Astrocyte (in vitro differentiated cells and primary cell): Measurements from ENCODE around the gene TSPEAR. TPM values are rescaled to one million over a fixed set of nuclear protein-coding genes. Genes with fewer than 3 reads are reported as not detected.
A peak's percentile ranks its signal among the peaks of the same experiment; 100 is the strongest.

ENCODE experiments used
- DNase-seq: peaks from one replicate; pipeline ENCODE4 v3.0.0-alpha.2; 2010; ENCODE audit warnings: low read depth
- FAIRE-seq: peaks from 2 replicates; lab custom pipeline; 2011; peaks lifted over from hg19 to GRCh38; lab: Jason Lieb, UNC
- H2AFZ ChIP-seq: 2 replicates; pipeline ENCODE4 v1.6.0; 2012; ENCODE audit warnings: low read depth, low read length, inconsistent platforms
- H3K27ac ChIP-seq: 2 replicates; pipeline ENCODE4 v1.5.1; 2011; ENCODE audit warnings: low read depth, low read length, inconsistent platforms
- H3K27me3 ChIP-seq: 2 replicates; pipeline ENCODE4 v1.6.0; 2011; ENCODE audit warnings: low read length, inconsistent platforms; ENCODE audit not compliant: insufficient read depth
- H3K36me3 ChIP-seq: 2 replicates; pipeline ENCODE4 v1.5.1; 2011; ENCODE audit warnings: low read length, inconsistent platforms; ENCODE audit not compliant: insufficient read depth
- H3K4me1 ChIP-seq: 2 replicates; pipeline ENCODE4 v1.5.1; 2011; ENCODE audit warnings: low read length, inconsistent platforms; ENCODE audit not compliant: insufficient read depth
- H3K4me2 ChIP-seq: 2 replicates; pipeline ENCODE4 v1.6.0; 2012; ENCODE audit warnings: low read length, inconsistent platforms
- H3K4me3 ChIP-seq: 2 replicates; pipeline ENCODE4 v1.5.1; 2011; ENCODE audit warnings: low read depth, mild to moderate bottlenecking, low read length, inconsistent platforms; ENCODE audit not compliant: insufficient read depth
- H3K79me2 ChIP-seq: 2 replicates; pipeline ENCODE4 v1.6.0; 2012; ENCODE audit warnings: mild to moderate bottlenecking, low read length, inconsistent platforms; ENCODE audit not compliant: insufficient read depth
- H3K9ac ChIP-seq: 2 replicates; pipeline ENCODE4 v1.6.0; 2012; ENCODE audit warnings: mild to moderate bottlenecking, low read length, inconsistent platforms
- H3K9me3 ChIP-seq: 2 replicates; pipeline ENCODE4 v1.5.1; 2012; ENCODE audit warnings: low read depth, mild to moderate bottlenecking, low read length, inconsistent platforms; ENCODE audit not compliant: insufficient read depth
- H4K20me1 ChIP-seq: 2 replicates; pipeline ENCODE4 v1.6.0; 2012; ENCODE audit warnings: low read length, inconsistent platforms; ENCODE audit not compliant: insufficient read depth
- H3K27ac Mint-ChIP-seq: one replicate; pipeline ENCODE4 v1.8.0; 2021; ENCODE audit warnings: mild to moderate bottlenecking, mixed read lengths; ENCODE audit not compliant: unreplicated experiment
- H3K27me3 Mint-ChIP-seq: one replicate; pipeline ENCODE4 v1.8.0; 2021; ENCODE audit warnings: low read depth, mixed read lengths; ENCODE audit not compliant: unreplicated experiment
- H3K36me3 Mint-ChIP-seq: one replicate; pipeline ENCODE4 v1.8.0; 2021; ENCODE audit warnings: low read depth, mixed read lengths; ENCODE audit not compliant: unreplicated experiment
- H3K4me1 Mint-ChIP-seq: one replicate; pipeline ENCODE4 v1.8.0; 2021; ENCODE audit warnings: low read depth, mixed read lengths; ENCODE audit not compliant: unreplicated experiment
- H3K4me3 Mint-ChIP-seq: one replicate; pipeline ENCODE4 v1.8.0; 2021; ENCODE audit warnings: mild to moderate bottlenecking, moderate library complexity, mixed read lengths; ENCODE audit not compliant: unreplicated experiment
- H3K9me3 Mint-ChIP-seq: one replicate; pipeline ENCODE4 v1.8.0; 2021; ENCODE audit warnings: mild to moderate bottlenecking, mixed read lengths; ENCODE audit not compliant: unreplicated experiment
- EZH2 ChIP-seq: IDR thresholded peaks from 2 replicates; pipeline ENCODE4 v1.6.1; 2012; ENCODE audit warnings: mild to moderate bottlenecking, low read length, inconsistent platforms; ENCODE audit not compliant: insufficient read depth
- total RNA-seq: library from RNA; stranded (reverse); gene quantifications from 2 replicates; pipeline ENCODE4 v1.2.1, GENCODE V29; 2021
- TF ChIP-seq, protein P1 (sequence below): IDR thresholded peaks from 2 replicates; pipeline ENCODE4 v1.5.1; 2011; ENCODE audit warnings: low read depth, mild to moderate bottlenecking, inconsistent platforms, low read length, moderate library complexity; ENCODE audit not compliant: insufficient read depth

TSPEAR gene
- total RNA-seq, 1 donor from 2014 or later: not detected

DNA sequence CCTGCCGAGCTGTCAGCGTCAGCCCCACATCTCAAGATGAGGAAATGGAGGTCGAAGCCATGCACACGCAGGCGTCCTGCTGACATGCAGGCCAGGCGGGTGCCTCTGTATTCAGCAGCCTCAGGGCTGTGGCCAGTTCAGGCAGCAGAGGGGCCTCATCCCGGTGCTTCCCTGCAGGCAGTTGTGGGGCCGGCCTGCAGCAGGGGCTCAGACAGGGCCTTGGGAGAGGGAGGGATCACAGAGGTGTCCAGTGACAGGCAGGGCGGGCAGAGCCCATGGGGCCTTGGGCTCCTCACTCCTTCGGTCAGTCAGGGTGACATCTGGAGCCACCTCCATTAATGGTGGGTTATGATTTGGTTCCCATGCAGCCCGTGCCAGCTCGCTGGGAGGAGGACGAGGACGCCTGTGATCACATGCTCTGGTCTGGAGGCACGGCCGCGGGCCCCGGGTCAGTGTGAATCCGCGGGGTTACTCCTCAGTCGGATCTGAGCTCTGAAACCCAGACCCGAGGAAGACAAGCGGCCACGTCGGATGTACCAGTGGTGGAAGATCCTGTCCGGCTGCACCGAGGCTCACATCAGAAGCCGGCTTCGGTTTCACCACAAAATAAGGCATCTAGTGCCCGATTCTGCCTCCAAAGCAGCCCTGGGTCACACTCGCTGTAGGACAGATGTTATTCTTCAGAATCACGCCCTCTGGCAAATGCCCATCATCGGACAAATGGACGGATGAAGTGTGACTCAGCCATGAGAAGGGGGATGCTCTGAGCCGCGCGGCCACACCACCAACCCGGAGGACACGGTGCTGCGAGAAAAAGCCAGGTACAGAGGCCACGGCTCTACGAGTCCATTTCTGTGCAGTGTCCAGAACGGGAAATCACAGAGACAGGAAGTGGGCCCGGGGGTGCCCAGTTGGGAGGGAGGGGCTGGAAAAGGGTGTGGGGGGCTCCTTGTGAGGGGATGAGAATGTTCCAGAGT lies 204.8 kb downstream of the TSPEAR start:
- Histone ChIP-seq H3K9ac (no peak overlapping the region), H3K4me3 (no peak overlapping the region), H3K9me3 (no peaks in the 10 kb centered on the region), H3K36me3 (no peaks in the 10 kb centered on the region), H3K4me2 (no peak overlapping the region), H3K27me3 (peaks cover 2% of the 10 kb centered on the region), H3K79me2 (no peaks in the 10 kb centered on the region), H3K4me1 (no peaks in the 10 kb centered on the region), H2AFZ (no peak overlapping the region), H4K20me1 (no peaks in the 10 kb centered on the region), H3K27ac (no peak overlapping the region)
- Mint-ChIP-seq H3K9me3 (no peaks in the 10 kb centered on the region), H3K27ac (no peak overlapping the region), H3K4me1 (peaks cover 4% of the 10 kb centered on the region), H3K27me3 (peaks cover 35% of the 10 kb centered on the region), H3K36me3 (peaks cover 1% of the 10 kb centered on the region), H3K4me3 (no peak overlapping the region)
- TF ChIP-seq, protein P1, sequence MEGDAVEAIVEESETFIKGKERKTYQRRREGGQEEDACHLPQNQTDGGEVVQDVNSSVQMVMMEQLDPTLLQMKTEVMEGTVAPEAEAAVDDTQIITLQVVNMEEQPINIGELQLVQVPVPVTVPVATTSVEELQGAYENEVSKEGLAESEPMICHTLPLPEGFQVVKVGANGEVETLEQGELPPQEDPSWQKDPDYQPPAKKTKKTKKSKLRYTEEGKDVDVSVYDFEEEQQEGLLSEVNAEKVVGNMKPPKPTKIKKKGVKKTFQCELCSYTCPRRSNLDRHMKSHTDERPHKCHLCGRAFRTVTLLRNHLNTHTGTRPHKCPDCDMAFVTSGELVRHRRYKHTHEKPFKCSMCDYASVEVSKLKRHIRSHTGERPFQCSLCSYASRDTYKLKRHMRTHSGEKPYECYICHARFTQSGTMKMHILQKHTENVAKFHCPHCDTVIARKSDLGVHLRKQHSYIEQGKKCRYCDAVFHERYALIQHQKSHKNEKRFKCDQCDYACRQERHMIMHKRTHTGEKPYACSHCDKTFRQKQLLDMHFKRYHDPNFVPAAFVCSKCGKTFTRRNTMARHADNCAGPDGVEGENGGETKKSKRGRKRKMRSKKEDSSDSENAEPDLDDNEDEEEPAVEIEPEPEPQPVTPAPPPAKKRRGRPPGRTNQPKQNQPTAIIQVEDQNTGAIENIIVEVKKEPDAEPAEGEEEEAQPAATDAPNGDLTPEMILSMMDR: no peak
- TF ChIP-seq EZH2: no peak
- FAIRE-seq (no peak), DNase-seq (no peak)

DNA sequence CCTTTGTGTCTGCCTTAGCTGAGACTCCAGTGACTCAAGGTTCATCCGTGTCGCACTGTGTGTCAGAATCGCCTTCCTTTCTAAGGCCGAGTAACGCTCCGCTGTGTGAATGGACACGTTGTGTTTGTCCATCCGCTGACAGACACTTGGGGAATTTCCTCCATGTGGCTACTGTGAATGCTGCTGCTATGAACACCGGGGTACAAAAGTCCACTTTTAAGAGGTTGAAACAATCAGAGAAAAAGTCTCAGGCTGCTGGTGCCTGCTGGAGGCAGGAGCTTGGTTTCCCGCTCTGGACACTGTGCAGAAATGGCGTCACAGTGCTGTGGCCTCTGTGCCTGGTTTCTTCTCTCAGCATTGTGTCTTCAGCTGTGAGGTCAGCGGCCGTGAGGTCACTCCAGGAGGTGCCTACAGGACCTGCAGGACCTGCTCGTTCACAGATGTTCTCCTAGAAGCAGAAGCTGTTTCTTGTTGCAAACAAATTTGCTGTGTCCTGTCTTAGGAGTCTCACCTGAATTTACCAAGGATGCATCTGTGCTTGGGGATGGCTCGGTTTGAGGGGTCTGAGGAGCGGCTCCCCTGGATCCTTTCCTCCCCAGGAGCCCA lies 205.6 kb downstream of the TSPEAR start:
- Histone ChIP-seq H3K36me3 (no peaks in the 10 kb centered on the region), H3K9me3 (no peaks in the 10 kb centered on the region), H3K4me3 (no peak overlapping the region), H3K4me1 (no peaks in the 10 kb centered on the region), H3K27ac (no peak overlapping the region), H3K79me2 (no peaks in the 10 kb centered on the region), H3K9ac (no peak overlapping the region), H3K4me2 (no peak overlapping the region), H4K20me1 (no peaks in the 10 kb centered on the region), H2AFZ (peak overlapping the region; percentile 34), H3K27me3 (peaks cover 2% of the 10 kb centered on the region)
- Mint-ChIP-seq H3K4me1 (peaks cover 4% of the 10 kb centered on the region), H3K27ac (no peak overlapping the region), H3K9me3 (no peaks in the 10 kb centered on the region), H3K36me3 (peaks cover 1% of the 10 kb centered on the region), H3K4me3 (no peak overlapping the region), H3K27me3 (peaks cover 28% of the 10 kb centered on the region)
- TF ChIP-seq, protein P1: no peak
- no peak for TF ChIP-seq EZH2
- FAIRE-seq (no peak), DNase-seq (no peak)
